ENCODE data around the gene PSMG4. TPM values are rescaled to one million over a fixed set of nuclear protein-coding genes. Genes with fewer than 3 reads are reported as not detected.
A peak's percentile ranks its signal among the peaks of the same experiment; 100 is the strongest.

The PSMG4 gene
- total and polyA plus RNA-seq, 4 donors: 12.0 to 38.2 (median 26.0) TPM

GRCh38 chr6:3228771-3229565 lies 29.8 kb upstream of the PSMG4 start:
- ATAC-seq (ENCODE audit: low FRiP score) (no peak), DNase-seq (no peak)
- H3K9me3 ChIP-seq (ENCODE audit: control insufficient read depth, low read length): no peaks in the 10 kb centered on the region
- H3K36me3 ChIP-seq (ENCODE audit: control insufficient read depth in 1 of 2, insufficient read depth in 2 of 2, low read length in 1 of 2): no peaks in the 10 kb centered on the region
- intact Hi-C loops (cut with DNase I): no loop called here
- H3K4me3 ChIP-seq (ENCODE audit: low read length in 2 of 2): no peak overlapping the region
- H3K27me3 ChIP-seq (ENCODE audit: control insufficient read depth in 1 of 2, insufficient read depth in 2 of 2, low read length in 1 of 2): no peaks in the 10 kb centered on the region
- no peaks in the 10 kb centered on the region for H3K4me1 ChIP-seq (ENCODE audit: control insufficient read depth in 1 of 2, insufficient read depth in 2 of 2, low read length in 2 of 2)
- H3K27ac ChIP-seq (ENCODE audit: low read depth in 1 of 2, low read length in 2 of 2): no peak overlapping the region
- 12 to 15% methylated on average over 60 to 62 of the region's 62 CpGs for WGBS, 2 donors

- no peak for DNase-seq
- H3K27ac ChIP-seq (ENCODE audit: low read depth in 1 of 2, low read length in 2 of 2): no peak overlapping the region
- intact Hi-C loops (cut with DNase I): loop anchor here (5.0 kb wide), 2 partner anchors 67 to 72 kb away; partner anchors contain the start of gene TUBB2A (in 1 of the 2)
- WGBS, 2 donors: 16 to 18% methylated on average over 28 of the region's 28 CpGs
- no peaks in the 10 kb centered on the region for H3K36me3 ChIP-seq (ENCODE audit: control insufficient read depth in 1 of 2, insufficient read depth in 2 of 2, low read length in 1 of 2)
- no peak for ATAC-seq (ENCODE audit: low FRiP score)
- H3K4me3 ChIP-seq (ENCODE audit: low read length in 2 of 2): no peak overlapping the region
- H3K27me3 ChIP-seq (ENCODE audit: control insufficient read depth in 1 of 2, insufficient read depth in 2 of 2, low read length in 1 of 2): no peaks in the 10 kb centered on the region
- no peaks in the 10 kb centered on the region for H3K9me3 ChIP-seq (ENCODE audit: control insufficient read depth, low read length)
- no peaks in the 10 kb centered on the region for H3K4me1 ChIP-seq (ENCODE audit: control insufficient read depth in 1 of 2, insufficient read depth in 2 of 2, low read length in 2 of 2)
Observed at GRCh38 chr6:3229566-3230178, 29.1 kb upstream of the PSMG4 start.

- no peaks in the 10 kb centered on the region for H3K4me1 ChIP-seq (ENCODE audit: control insufficient read depth in 1 of 2, insufficient read depth in 2 of 2, low read length in 2 of 2)
Observed at GRCh38 chr6:3230256-3230882, 28.4 kb upstream of the PSMG4 start.

DNA sequence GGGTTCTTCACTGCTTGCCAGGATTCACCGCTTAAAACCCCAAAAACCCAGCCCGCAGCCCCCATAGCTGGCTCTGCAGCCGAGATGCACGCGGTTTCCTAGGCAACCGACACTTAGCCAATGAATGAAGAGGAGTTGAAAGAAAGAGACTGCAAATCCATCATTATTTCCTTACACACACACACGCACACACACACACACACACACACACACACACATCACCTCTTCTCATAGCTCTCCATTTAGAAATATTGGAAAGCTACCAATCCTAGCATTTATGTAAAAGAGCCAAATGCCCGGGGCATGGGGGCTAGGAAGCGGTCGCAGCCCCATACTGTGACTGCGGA lies 27.9 kb upstream of the PSMG4 start:
- H3K36me3 ChIP-seq (ENCODE audit: control insufficient read depth in 1 of 2, insufficient read depth in 2 of 2, low read length in 1 of 2): no peaks in the 10 kb centered on the region
- H3K27ac ChIP-seq (ENCODE audit: low read depth in 1 of 2, low read length in 2 of 2): no peak overlapping the region
- DNase-seq: no peak
- H3K27me3 ChIP-seq (ENCODE audit: control insufficient read depth in 1 of 2, insufficient read depth in 2 of 2, low read length in 1 of 2): peaks cover 0 to 2% of the 10 kb centered on the region in 2 donors
- peak overlapping the region; percentile 9 to 29 for H3K4me3 ChIP-seq (ENCODE audit: low read length in 2 of 2)
- no peak for ATAC-seq (ENCODE audit: low FRiP score)
- no peaks in the 10 kb centered on the region for H3K4me1 ChIP-seq (ENCODE audit: control insufficient read depth in 1 of 2, insufficient read depth in 2 of 2, low read length in 2 of 2)
- no peaks in the 10 kb centered on the region for H3K9me3 ChIP-seq (ENCODE audit: control insufficient read depth, low read length)
- intact Hi-C loops (cut with DNase I): loop anchor here (5.0 kb wide), 2 partner anchors 69 to 74 kb away; partner anchors contain the start of gene TUBB2A (in 1 of the 2)
- 2% methylated on average over 11 of the region's 11 CpGs for WGBS, 2 donors

More at GRCh38 chr6:3230256-3230882, 28.4 kb upstream of the PSMG4 start:
- ATAC-seq (ENCODE audit: low FRiP score) (no peak), DNase-seq (no peak)
- WGBS, 2 donors: 21 to 22% methylated on average over 11 of the region's 11 CpGs
- H3K4me3 ChIP-seq (ENCODE audit: low read length in 2 of 2): no peak overlapping the region
- H3K27me3 ChIP-seq (ENCODE audit: control insufficient read depth in 1 of 2, insufficient read depth in 2 of 2, low read length in 1 of 2): peaks cover 0 to under 1% of the 10 kb centered on the region in 2 donors
- no peak overlapping the region for H3K27ac ChIP-seq (ENCODE audit: low read depth in 1 of 2, low read length in 2 of 2)
- intact Hi-C loops (cut with DNase I): loop anchor here (5.0 kb wide), 2 partner anchors 68 to 73 kb away; partner anchors contain the start of gene TUBB2A (in 1 of the 2)
- H3K36me3 ChIP-seq (ENCODE audit: control insufficient read depth in 1 of 2, insufficient read depth in 2 of 2, low read length in 1 of 2): no peaks in the 10 kb centered on the region
- H3K9me3 ChIP-seq (ENCODE audit: control insufficient read depth, low read length): no peaks in the 10 kb centered on the region

DNA sequence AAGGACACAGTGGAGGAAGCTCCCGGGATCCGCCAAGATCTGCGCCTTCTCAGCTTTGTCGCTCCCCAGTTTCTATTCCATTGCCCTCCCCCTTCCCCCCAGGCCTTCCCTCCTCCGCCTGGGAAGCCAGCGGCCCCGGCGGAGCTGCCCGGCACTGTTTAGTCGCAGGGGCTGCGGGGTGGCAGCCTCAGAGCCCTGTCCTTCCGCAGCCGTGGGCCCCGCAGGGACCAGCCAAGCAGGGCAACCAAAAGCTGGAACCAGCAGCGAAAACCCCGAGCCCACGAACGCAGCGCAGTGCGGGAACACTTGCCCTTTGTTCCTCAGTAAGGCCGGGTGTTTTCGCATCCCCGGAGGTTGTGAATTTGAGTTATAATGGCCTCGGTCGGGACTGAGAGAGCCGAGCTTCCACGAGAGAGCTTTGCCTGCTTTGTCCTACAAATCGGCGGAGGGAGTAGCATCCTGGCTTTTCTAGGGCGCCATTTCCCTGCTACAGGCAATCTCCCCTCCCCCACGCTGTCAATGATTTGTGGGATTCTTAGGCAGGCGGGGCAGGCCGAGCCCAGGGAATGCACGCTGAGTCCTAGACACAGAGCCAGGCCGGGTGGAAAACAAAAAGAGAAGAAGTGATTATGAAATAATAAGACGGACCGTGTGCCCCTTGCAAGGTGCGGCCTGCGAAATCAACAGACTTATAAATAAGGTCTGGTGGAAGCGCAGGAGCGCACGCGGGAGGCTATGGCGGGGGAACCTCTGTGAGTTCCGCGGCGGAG lies 27.3 kb upstream of the PSMG4 start:
- Histone ChIP-seq H3K4me1 (ENCODE audit: control insufficient read depth in 1 of 2, insufficient read depth in 2 of 2, low read length in 2 of 2) (no peaks in the 10 kb centered on the region), H3K36me3 (ENCODE audit: control insufficient read depth in 1 of 2, insufficient read depth in 2 of 2, low read length in 1 of 2) (no peaks in the 10 kb centered on the region), H3K27ac (ENCODE audit: low read depth in 1 of 2, low read length in 2 of 2) (no peak overlapping the region), H3K9me3 (ENCODE audit: control insufficient read depth, low read length) (no peaks in the 10 kb centered on the region), H3K4me3 (ENCODE audit: low read length in 2 of 2) (peak overlapping the region; percentile 9 to 29), H3K27me3 (ENCODE audit: control insufficient read depth in 1 of 2, insufficient read depth in 2 of 2, low read length in 1 of 2) (peaks cover 0 to 2% of the 10 kb centered on the region in 2 donors)
- 0% methylated on average over 47 of the region's 47 CpGs for WGBS, 2 donors
- ATAC-seq (ENCODE audit: low FRiP score) (peak; percentile 79), DNase-seq (peak in 1 of 2 donors; percentile 75)
- intact Hi-C loops (cut with DNase I): loop anchor here (5.0 kb wide), 2 partner anchors 69 to 74 kb away; partner anchors contain the start of gene TUBB2A (in 1 of the 2)

- 17 to 20% methylated on average over 23 of the region's 23 CpGs for WGBS, 2 donors
- Histone ChIP-seq H3K27me3 (ENCODE audit: control insufficient read depth in 1 of 2, insufficient read depth in 2 of 2, low read length in 1 of 2) (peaks cover 0 to 2% of the 10 kb centered on the region in 2 donors), H3K4me3 (ENCODE audit: low read length in 2 of 2) (peak overlapping the region; percentile 9 to 29), H3K36me3 (ENCODE audit: control insufficient read depth in 1 of 2, insufficient read depth in 2 of 2, low read length in 1 of 2) (no peaks in the 10 kb centered on the region), H3K9me3 (ENCODE audit: control insufficient read depth, low read length) (no peaks in the 10 kb centered on the region), H3K4me1 (ENCODE audit: control insufficient read depth in 1 of 2, insufficient read depth in 2 of 2, low read length in 2 of 2) (no peaks in the 10 kb centered on the region), H3K27ac (ENCODE audit: low read depth in 1 of 2, low read length in 2 of 2) (no peak overlapping the region)
- intact Hi-C loops (cut with DNase I): loop anchor here (5.0 kb wide), 2 partner anchors 70 to 75 kb away; partner anchors contain the start of gene TUBB2A (in 1 of the 2)
- ATAC-seq (ENCODE audit: low FRiP score): no peak
- DNase-seq: no peak
Observed at GRCh38 chr6:3232017-3232945, 26.5 kb upstream of the PSMG4 start.

DNA sequence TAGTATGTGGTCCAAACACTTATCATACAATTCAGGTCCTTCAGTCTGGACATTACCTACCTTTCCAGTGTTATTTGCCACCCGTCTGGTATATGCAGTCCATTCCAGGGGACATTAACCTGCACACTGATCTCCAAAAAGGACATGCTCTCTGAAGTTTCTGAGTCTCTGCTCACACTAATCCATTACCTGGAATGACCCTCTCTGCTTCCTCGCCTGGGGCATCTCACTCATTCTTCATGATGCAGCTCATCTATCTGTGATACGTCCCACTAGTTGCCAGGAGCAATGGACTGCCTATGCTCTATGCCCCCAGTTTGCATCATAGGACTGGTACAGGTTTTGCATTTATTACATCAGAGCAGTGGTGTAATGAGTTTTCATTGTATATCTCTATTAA lies 25.4 kb upstream of the PSMG4 start:
- no peak overlapping the region for H3K27ac ChIP-seq (ENCODE audit: low read depth in 1 of 2, low read length in 2 of 2)
- no peaks in the 10 kb centered on the region for H3K9me3 ChIP-seq (ENCODE audit: control insufficient read depth, low read length)
- no peak overlapping the region for H3K4me3 ChIP-seq (ENCODE audit: low read length in 2 of 2)
- H3K4me1 ChIP-seq (ENCODE audit: control insufficient read depth in 1 of 2, insufficient read depth in 2 of 2, low read length in 2 of 2): no peaks in the 10 kb centered on the region
- intact Hi-C loops (cut with DNase I): loop anchor here (5.0 kb wide), 2 partner anchors 71 to 76 kb away; partner anchors contain the start of gene TUBB2A (in 1 of the 2)
- DNase-seq (no peak), ATAC-seq (ENCODE audit: low FRiP score) (no peak)
- H3K27me3 ChIP-seq (ENCODE audit: control insufficient read depth in 1 of 2, insufficient read depth in 2 of 2, low read length in 1 of 2): peaks cover 0 to 2% of the 10 kb centered on the region in 2 donors
- 88 to 91% methylated on average over 3 of the region's 3 CpGs for WGBS, 2 donors
- no peaks in the 10 kb centered on the region for H3K36me3 ChIP-seq (ENCODE audit: control insufficient read depth in 1 of 2, insufficient read depth in 2 of 2, low read length in 1 of 2)

Data from aorta (tissue), 5 donors.